Measurements from ENCODE around the gene AQP12B. TPM values are rescaled to one million over a fixed set of nuclear protein-coding genes. Genes with fewer than 3 reads are reported as not detected.

AQP12B gene
- total and polyA plus RNA-seq, 4 donors = not detected

DNA sequence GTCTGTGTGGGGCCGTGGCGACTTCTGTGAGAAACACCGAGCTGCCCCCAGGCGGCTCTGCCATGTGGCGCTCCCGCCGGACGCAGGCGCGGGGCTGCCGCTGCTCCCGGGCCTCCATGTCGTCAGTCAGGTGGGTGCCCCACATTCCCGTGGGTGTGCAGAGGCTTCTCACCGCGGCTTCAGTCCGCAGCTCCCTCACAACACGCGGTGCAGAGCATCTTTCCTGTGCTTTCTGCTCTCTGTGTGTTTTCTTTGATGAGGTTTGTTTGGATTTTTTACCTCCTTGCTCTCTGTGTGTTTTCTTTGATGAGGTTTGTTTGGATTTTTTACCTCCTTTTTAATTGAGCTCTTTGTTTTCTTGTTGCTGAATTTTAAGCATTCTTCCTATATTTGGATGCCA lies 22.0 kb upstream of the AQP12B start (continued):
- TF ChIP-seq, protein P1, sequence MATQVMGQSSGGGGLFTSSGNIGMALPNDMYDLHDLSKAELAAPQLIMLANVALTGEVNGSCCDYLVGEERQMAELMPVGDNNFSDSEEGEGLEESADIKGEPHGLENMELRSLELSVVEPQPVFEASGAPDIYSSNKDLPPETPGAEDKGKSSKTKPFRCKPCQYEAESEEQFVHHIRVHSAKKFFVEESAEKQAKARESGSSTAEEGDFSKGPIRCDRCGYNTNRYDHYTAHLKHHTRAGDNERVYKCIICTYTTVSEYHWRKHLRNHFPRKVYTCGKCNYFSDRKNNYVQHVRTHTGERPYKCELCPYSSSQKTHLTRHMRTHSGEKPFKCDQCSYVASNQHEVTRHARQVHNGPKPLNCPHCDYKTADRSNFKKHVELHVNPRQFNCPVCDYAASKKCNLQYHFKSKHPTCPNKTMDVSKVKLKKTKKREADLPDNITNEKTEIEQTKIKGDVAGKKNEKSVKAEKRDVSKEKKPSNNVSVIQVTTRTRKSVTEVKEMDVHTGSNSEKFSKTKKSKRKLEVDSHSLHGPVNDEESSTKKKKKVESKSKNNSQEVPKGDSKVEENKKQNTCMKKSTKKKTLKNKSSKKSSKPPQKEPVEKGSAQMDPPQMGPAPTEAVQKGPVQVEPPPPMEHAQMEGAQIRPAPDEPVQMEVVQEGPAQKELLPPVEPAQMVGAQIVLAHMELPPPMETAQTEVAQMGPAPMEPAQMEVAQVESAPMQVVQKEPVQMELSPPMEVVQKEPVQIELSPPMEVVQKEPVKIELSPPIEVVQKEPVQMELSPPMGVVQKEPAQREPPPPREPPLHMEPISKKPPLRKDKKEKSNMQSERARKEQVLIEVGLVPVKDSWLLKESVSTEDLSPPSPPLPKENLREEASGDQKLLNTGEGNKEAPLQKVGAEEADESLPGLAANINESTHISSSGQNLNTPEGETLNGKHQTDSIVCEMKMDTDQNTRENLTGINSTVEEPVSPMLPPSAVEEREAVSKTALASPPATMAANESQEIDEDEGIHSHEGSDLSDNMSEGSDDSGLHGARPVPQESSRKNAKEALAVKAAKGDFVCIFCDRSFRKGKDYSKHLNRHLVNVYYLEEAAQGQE (IDR thresholded peaks at IDR 0.05) = no peak
- no peak for TF ChIP-seq TAF1 (conservative IDR thresholded peaks at IDR 0.05)
- TF ChIP-seq FOXA2 (IDR thresholded peaks at IDR 0.05) = no peak

DNA sequence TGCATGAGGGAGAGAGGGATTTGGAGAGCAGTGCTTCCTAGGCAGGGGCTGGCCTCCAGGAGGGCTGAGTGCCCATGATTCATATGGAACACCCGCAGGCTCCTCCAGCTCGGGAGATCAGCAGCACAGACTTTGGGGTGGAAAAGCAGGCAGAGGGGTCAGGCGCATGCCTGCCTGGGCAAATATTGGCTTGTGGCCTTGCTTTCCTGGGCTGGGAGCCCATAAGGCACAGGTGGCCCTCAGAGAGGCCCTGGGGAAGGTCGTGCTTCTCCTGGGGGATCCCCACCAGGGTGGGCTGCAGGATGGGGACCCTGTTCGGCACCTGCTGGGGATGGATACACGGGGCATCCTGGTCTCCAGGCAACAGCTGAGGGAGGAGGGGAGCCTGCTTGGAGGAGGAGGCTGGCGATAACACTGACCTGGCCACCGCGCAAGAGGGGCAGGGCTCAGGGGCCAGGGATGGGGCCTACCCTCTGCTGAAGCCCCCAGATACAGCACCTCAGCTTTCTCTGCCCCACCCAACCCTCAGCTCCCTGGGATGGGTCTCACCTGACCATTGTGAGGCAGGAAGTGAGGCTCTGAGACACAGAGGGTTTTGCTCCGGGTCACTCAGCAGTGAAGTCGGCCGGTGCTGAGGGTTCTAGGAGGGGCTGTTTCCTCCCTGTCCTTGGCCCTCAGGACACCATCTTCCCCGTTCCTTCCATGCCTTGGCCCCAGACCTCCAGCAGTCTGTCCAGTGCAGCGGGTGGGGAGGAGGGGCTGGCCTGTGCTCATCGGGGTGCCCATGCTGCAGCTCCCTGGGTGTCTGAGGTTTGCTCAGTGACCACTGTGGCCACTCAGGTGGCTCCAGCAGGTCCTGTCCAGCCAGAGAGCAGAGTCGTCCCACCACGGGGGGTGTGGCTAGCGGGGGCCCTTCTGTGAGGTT lies 21.0 kb upstream of the AQP12B start:
- Histone ChIP-seq H3K9me3 (ENCODE audit: control insufficient read depth in 4 of 4, low read length in 3 of 4) (no peaks in the 10 kb centered on the region), H3K36me3 (ENCODE audit: control insufficient read depth in 4 of 4, insufficient read depth in 3 of 4, low read depth in 1 of 4, low read length in 3 of 4) (no peaks in the 10 kb centered on the region), H3K4me3 (ENCODE audit: low read depth in 1 of 3, low read length in 3 of 3) (no peak overlapping the region), H3K27me3 (ENCODE audit: control insufficient read depth in 4 of 4, insufficient read depth in 4 of 4, low read length in 3 of 4) (peaks cover 0 to 3% (median 0%) of the 10 kb centered on the region in 4 donors), H3K27ac (ENCODE audit: low read depth in 1 of 2, low read length in 2 of 2) (no peak overlapping the region), H3K4me1 (ENCODE audit: control insufficient read depth in 4 of 4, insufficient read depth in 4 of 4, low read length in 3 of 4) (no peaks in the 10 kb centered on the region), H3K9ac (ENCODE audit: low read depth in 1 of 2, low read length in 2 of 2) (no peak overlapping the region)
- 61% methylated on average over 18 of the region's 18 CpGs for WGBS
- DNase-seq (ENCODE audit: low spot score) = no peak
- TF ChIP-seq SP1 (IDR thresholded peaks at IDR 0.05) (no peak), TAF1 (conservative IDR thresholded peaks at IDR 0.05) (no peak), HNF4A (conservative IDR thresholded peaks at IDR 0.05) (no peak), FOXA2 (IDR thresholded peaks at IDR 0.05) (no peak)
- TF ChIP-seq, protein P2, sequence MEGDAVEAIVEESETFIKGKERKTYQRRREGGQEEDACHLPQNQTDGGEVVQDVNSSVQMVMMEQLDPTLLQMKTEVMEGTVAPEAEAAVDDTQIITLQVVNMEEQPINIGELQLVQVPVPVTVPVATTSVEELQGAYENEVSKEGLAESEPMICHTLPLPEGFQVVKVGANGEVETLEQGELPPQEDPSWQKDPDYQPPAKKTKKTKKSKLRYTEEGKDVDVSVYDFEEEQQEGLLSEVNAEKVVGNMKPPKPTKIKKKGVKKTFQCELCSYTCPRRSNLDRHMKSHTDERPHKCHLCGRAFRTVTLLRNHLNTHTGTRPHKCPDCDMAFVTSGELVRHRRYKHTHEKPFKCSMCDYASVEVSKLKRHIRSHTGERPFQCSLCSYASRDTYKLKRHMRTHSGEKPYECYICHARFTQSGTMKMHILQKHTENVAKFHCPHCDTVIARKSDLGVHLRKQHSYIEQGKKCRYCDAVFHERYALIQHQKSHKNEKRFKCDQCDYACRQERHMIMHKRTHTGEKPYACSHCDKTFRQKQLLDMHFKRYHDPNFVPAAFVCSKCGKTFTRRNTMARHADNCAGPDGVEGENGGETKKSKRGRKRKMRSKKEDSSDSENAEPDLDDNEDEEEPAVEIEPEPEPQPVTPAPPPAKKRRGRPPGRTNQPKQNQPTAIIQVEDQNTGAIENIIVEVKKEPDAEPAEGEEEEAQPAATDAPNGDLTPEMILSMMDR (IDR thresholded peaks at IDR 0.05; ENCODE audit: low read depth, low read length, missing input control) = no peak
- TF ChIP-seq, protein P3, sequence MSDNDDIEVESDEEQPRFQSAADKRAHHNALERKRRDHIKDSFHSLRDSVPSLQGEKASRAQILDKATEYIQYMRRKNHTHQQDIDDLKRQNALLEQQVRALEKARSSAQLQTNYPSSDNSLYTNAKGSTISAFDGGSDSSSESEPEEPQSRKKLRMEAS (IDR thresholded peaks at IDR 0.05) = no peak

DNA sequence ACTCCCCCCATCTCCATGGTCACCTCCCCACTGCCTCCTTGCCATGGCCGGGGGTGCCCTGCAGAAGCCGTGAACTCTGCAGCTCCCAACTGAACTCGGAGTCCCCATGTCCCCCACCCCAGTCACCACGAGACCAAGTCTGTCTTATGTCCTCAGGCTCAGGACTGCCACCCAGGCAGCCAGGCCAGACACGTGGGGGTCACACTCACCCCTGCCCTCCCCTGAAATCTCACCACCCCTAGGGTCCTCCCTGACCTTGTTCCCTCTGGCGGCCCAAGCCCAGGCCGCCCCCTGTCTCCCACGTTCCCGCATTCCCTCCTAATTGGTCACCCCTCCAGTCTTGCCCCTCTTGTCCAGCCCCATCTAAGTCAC lies 19.9 kb upstream of the AQP12B start:
- H3K9me3 ChIP-seq (ENCODE audit: control insufficient read depth in 4 of 4, low read length in 3 of 4) = no peaks in the 10 kb centered on the region
- no peak overlapping the region for H3K27ac ChIP-seq (ENCODE audit: low read depth in 1 of 2, low read length in 2 of 2)
- no peaks in the 10 kb centered on the region for H3K4me1 ChIP-seq (ENCODE audit: control insufficient read depth in 4 of 4, insufficient read depth in 4 of 4, low read length in 3 of 4)
- peaks cover 0 to 2% (median 0%) of the 10 kb centered on the region in 4 donors for H3K27me3 ChIP-seq (ENCODE audit: control insufficient read depth in 4 of 4, insufficient read depth in 4 of 4, low read length in 3 of 4)
- 77% methylated on average over 9 of the region's 9 CpGs for WGBS
- no peak overlapping the region for H3K9ac ChIP-seq (ENCODE audit: low read depth in 1 of 2, low read length in 2 of 2)
- no peaks in the 10 kb centered on the region for H3K36me3 ChIP-seq (ENCODE audit: control insufficient read depth in 4 of 4, insufficient read depth in 3 of 4, low read depth in 1 of 4, low read length in 3 of 4)
- no peak for DNase-seq (ENCODE audit: low spot score)
- H3K4me3 ChIP-seq (ENCODE audit: low read depth in 1 of 3, low read length in 3 of 3) = no peak overlapping the region
- TF ChIP-seq TAF1 (conservative IDR thresholded peaks at IDR 0.05) (no peak), RXRA (IDR thresholded peaks at IDR 0.05) (no peak), RAD21 (IDR thresholded peaks at IDR 0.05) (no peak), GABPA (IDR thresholded peaks at IDR 0.05 in 1 of 2, conservative IDR thresholded peaks at IDR 0.05 in 1 of 2) (no peak), FOXA2 (IDR thresholded peaks at IDR 0.05) (no peak), FOXA1 (IDR thresholded peaks at IDR 0.05) (no peak), JUND (IDR thresholded peaks at IDR 0.05) (no peak), EGR1 (IDR thresholded peaks at IDR 0.05; ENCODE audit: low read depth in 2 of 2) (no peak), YY1 (IDR thresholded peaks at IDR 0.05) (no peak), HNF4A (conservative IDR thresholded peaks at IDR 0.05) (no peak), NR2F2 (IDR thresholded peaks at IDR 0.05) (no peak), HNF4G (IDR thresholded peaks at IDR 0.05) (no peak), SP1 (IDR thresholded peaks at IDR 0.05) (no peak)
- TF ChIP-seq, protein P4, sequence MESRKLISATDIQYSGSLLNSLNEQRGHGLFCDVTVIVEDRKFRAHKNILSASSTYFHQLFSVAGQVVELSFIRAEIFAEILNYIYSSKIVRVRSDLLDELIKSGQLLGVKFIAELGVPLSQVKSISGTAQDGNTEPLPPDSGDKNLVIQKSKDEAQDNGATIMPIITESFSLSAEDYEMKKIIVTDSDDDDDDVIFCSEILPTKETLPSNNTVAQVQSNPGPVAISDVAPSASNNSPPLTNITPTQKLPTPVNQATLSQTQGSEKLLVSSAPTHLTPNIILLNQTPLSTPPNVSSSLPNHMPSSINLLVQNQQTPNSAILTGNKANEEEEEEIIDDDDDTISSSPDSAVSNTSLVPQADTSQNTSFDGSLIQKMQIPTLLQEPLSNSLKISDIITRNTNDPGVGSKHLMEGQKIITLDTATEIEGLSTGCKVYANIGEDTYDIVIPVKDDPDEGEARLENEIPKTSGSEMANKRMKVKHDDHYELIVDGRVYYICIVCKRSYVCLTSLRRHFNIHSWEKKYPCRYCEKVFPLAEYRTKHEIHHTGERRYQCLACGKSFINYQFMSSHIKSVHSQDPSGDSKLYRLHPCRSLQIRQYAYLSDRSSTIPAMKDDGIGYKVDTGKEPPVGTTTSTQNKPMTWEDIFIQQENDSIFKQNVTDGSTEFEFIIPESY (IDR thresholded peaks at IDR 0.05) = no peak
- TF ChIP-seq, protein P3 (IDR thresholded peaks at IDR 0.05) = no peak
- TF ChIP-seq, protein P5, sequence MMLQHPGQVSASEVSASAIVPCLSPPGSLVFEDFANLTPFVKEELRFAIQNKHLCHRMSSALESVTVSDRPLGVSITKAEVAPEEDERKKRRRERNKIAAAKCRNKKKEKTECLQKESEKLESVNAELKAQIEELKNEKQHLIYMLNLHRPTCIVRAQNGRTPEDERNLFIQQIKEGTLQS (IDR thresholded peaks at IDR 0.05) = no peak
- TF ChIP-seq, protein P2 (IDR thresholded peaks at IDR 0.05; ENCODE audit: low read depth, low read length, missing input control) = no peak

Measured in liver (tissue), 9 donors.